Measurements from ENCODE around the gene CCR2.

- no peak for TF ChIP-seq POLR2A (IDR thresholded peaks at IDR 0.05)
- peak in 1 of 3 donors; percentile 81 for TF ChIP-seq POLR2AphosphoS5 (IDR thresholded peaks at IDR 0.05)
These were observed 40.9 kb upstream of the CCR2 start for GRCh38 chr3:46312991-46313390.
